GM13977 (cell line): ENCODE data around the gene CCNH.

Experiments used
- DNase-seq: peaks from one replicate; pipeline ENCODE4 v3.0.0; 2012; ENCODE audit warnings: low spot score
- CTCF ChIP-seq: IDR thresholded peaks from 2 replicates; pipeline ENCODE4 v1.5.1; 2012; ENCODE audit warnings: mild to moderate bottlenecking, control low read depth; ENCODE audit not compliant: insufficient read depth; ENCODE audit errors: extremely low read depth, missing control alignments
- in situ Hi-C: fragments of 300-500 bp; cut with MboI; formaldehyde crosslinking; loops from one replicate; pipeline ENCODE4 v1.12.0; 2022; ENCODE audit warnings: low sequenced_read_pairs, low pct_unique_long_range_greater_than_20kb, mixed read lengths, inconsistent platforms; ENCODE audit not compliant: unreplicated experiment

CCNH gene

GRCh38 chr5:87361031-87361445 lies 51.7 kb downstream of the CCNH start:
- DNase-seq: no peak
- in situ Hi-C loops: no loop called here
- no peak for TF ChIP-seq CTCF

GRCh38 chr5:87360132-87360531 lies 52.6 kb downstream of the CCNH start:
- DNase-seq: no peak
- TF ChIP-seq CTCF: no peak
- in situ Hi-C loops: no loop called here

GRCh38 chr5:87359106-87359505 lies 53.6 kb downstream of the CCNH start:
- in situ Hi-C loops: no loop called here
- no peak for TF ChIP-seq CTCF
- DNase-seq: no peak

GRCh38 chr5:87354496-87354895 lies 58.2 kb downstream of the CCNH start:
- no peak for DNase-seq
- TF ChIP-seq CTCF: no peak
- in situ Hi-C loops: no loop called here

GRCh38 chr5:87347841-87348240 lies 64.9 kb downstream of the CCNH start:
- TF ChIP-seq CTCF: no peak
- DNase-seq: no peak
- in situ Hi-C loops: no loop called here

GRCh38 chr5:87347272-87347671 lies 65.5 kb downstream of the CCNH start:
- no peak for DNase-seq
- in situ Hi-C loops: no loop called here
- TF ChIP-seq CTCF: no peak
